Neural cell (in vitro differentiated cells): ENCODE results near the gene ERBB2. TPM values are rescaled to one million over a fixed set of nuclear protein-coding genes. Genes with fewer than 3 reads are reported as not detected.
"Not testable (repeated sequence)": the region's sequence is repeated elsewhere in the genome, so short reads cannot be mapped to it uniquely, and the experiment has no call there.

Experiments used
- H2AFZ ChIP-seq: fragments of 200-600, 300-800 bp; sonication (generic), shearing (Covaris generic); 2 replicates; pipeline ENCODE4 v1.6.0; 2014; ENCODE audit warnings: low read depth, mild to moderate bottlenecking, antibody characterized with exemption, low read length, moderate library complexity
- H3F3A ChIP-seq: fragments of 200-600 bp; shearing (Covaris generic); 2 replicates; pipeline ENCODE4 v1.6.1; 2016; ENCODE audit warnings: mild to moderate bottlenecking, moderate library complexity, mixed read lengths, antibody characterized with exemption, low read length; ENCODE audit not compliant: insufficient read depth, poor library complexity, severe bottlenecking
- H3K27ac ChIP-seq: fragments of 200-600, 300-800 bp; sonication (generic), shearing (Covaris generic); 2 replicates; pipeline ENCODE4 v1.5.1; 2014; ENCODE audit warnings: mild to moderate bottlenecking, low read length, moderate library complexity
- H3K27me3 ChIP-seq: fragments of 300-800, 200-600 bp; sonication (generic), shearing (Covaris generic); 2 replicates; pipeline ENCODE4 v1.6.0; 2014; ENCODE audit warnings: mild to moderate bottlenecking, low read depth, low read length, moderate library complexity; ENCODE audit not compliant: insufficient read depth
- H3K36me3 ChIP-seq: fragments of 300-800, 200-600 bp; sonication (generic), shearing (Covaris generic); 2 replicates; pipeline ENCODE4 v1.5.1; 2014; ENCODE audit warnings: mild to moderate bottlenecking, antibody characterized with exemption, low read length, moderate library complexity; ENCODE audit not compliant: insufficient read depth
- H3K4me2 ChIP-seq: fragments of 300-800, 200-600 bp; sonication (generic), shearing (Covaris generic); 2 replicates; pipeline ENCODE4 v1.6.0; 2014; ENCODE audit warnings: mild to moderate bottlenecking, low read length
- H3K4me3 ChIP-seq: fragments of 300-800, 200-600 bp; sonication (generic), shearing (Covaris generic); 2 replicates; pipeline ENCODE4 v1.5.1; 2014; ENCODE audit warnings: mild to moderate bottlenecking, low read length, moderate library complexity
- H3K79me2 ChIP-seq: fragments of 200-600 bp; shearing (Covaris generic); replicated peaks from 2 replicates; pipeline ENCODE4 v1.6.0; 2014; ENCODE audit warnings: mild to moderate bottlenecking, low read length, moderate library complexity; ENCODE audit not compliant: insufficient read depth
- H3K9ac ChIP-seq: fragments of 300-800, 200-600 bp; sonication (generic), shearing (Covaris generic); 2 replicates; pipeline ENCODE4 v1.6.1; 2016; ENCODE audit warnings: mild to moderate bottlenecking, low read length, mixed read lengths
- H3K9me2 ChIP-seq: fragments of 200-600 bp; shearing (Covaris generic); 2 replicates; pipeline ENCODE4 v1.6.1; 2016; ENCODE audit warnings: mild to moderate bottlenecking, low read length, mixed read lengths; ENCODE audit not compliant: insufficient read depth
- H3K9me3 ChIP-seq: fragments of 200-600, 300-800 bp; sonication (generic), shearing (Covaris generic); 2 replicates; pipeline ENCODE4 v1.6.1; 2016; ENCODE audit warnings: mild to moderate bottlenecking, mixed run types, low read length, moderate library complexity, mixed read lengths
- H4K20me1 ChIP-seq: fragments of 200-600 bp; shearing (Covaris generic); 2 replicates; pipeline ENCODE4 v1.6.1; 2016; ENCODE audit warnings: mild to moderate bottlenecking, mixed run types; ENCODE audit not compliant: insufficient read depth
- EP300 ChIP-seq: fragments of 450-650 bp; conservative IDR thresholded peaks from 2 replicates; pipeline ENCODE4 v1.6.1; 2014; ENCODE audit warnings: antibody characterized with exemption, mild to moderate bottlenecking, moderate library complexity; ENCODE audit not compliant: poor library complexity, severe bottlenecking
- EZH2 ChIP-seq: fragments of 200-600, 300-800 bp; shearing (Covaris generic), sonication (generic); IDR thresholded peaks from 2 replicates; pipeline ENCODE4 v1.6.1; 2014; ENCODE audit warnings: antibody characterized with exemption, low read length, borderline replicate concordance, mild to moderate bottlenecking; ENCODE audit not compliant: insufficient read depth, poor library complexity, severe bottlenecking
- MXI1 ChIP-seq: fragments of 450-650 bp; conservative IDR thresholded peaks from 2 replicates; pipeline ENCODE4 v1.6.1; 2014; ENCODE audit warnings: antibody characterized with exemption, mild to moderate bottlenecking; ENCODE audit not compliant: poor library complexity, severe bottlenecking
- POLR2AphosphoS5 ChIP-seq: IDR thresholded peaks from 2 replicates; pipeline ENCODE4 v1.6.1; 2012
- RAD21 ChIP-seq: fragments of 450-650 bp; conservative IDR thresholded peaks from 2 replicates; pipeline ENCODE4 v1.6.1; 2014; ENCODE audit warnings: antibody characterized with exemption, mild to moderate bottlenecking, moderate library complexity
- SMC3 ChIP-seq: fragments of 450-650 bp; conservative IDR thresholded peaks from 2 replicates; pipeline ENCODE4 v1.6.1; 2014; ENCODE audit warnings: antibody characterized with exemption, mild to moderate bottlenecking, moderate library complexity; ENCODE audit not compliant: poor library complexity
- TAF1 ChIP-seq: IDR thresholded peaks from 2 replicates; pipeline ENCODE4 v1.6.1; 2012; ENCODE audit warnings: low read depth
- polyA plus RNA-seq: library from polyadenylated mRNA; depleted of rRNA; stranded (reverse); fragments of >200 nt; gene quantifications from 2 replicates; pipeline ENCODE4 v1.2.3, GENCODE V29; 2014
- TF ChIP-seq, protein P1 (sequence below): fragments of 450-650 bp; IDR thresholded peaks from 2 replicates; pipeline ENCODE4 v1.5.1; 2014; ENCODE audit warnings: antibody characterized with exemption, mild to moderate bottlenecking, moderate library complexity; ENCODE audit not compliant: poor library complexity, severe bottlenecking
- TF ChIP-seq, protein P2 (sequence below): IDR thresholded peaks from 2 replicates; pipeline ENCODE4 v1.6.1; 2012; ENCODE audit warnings: borderline replicate concordance

Gene ERBB2
- polyA plus RNA-seq, 1 donor from 2014 or later = 16.0 TPM

DNA sequence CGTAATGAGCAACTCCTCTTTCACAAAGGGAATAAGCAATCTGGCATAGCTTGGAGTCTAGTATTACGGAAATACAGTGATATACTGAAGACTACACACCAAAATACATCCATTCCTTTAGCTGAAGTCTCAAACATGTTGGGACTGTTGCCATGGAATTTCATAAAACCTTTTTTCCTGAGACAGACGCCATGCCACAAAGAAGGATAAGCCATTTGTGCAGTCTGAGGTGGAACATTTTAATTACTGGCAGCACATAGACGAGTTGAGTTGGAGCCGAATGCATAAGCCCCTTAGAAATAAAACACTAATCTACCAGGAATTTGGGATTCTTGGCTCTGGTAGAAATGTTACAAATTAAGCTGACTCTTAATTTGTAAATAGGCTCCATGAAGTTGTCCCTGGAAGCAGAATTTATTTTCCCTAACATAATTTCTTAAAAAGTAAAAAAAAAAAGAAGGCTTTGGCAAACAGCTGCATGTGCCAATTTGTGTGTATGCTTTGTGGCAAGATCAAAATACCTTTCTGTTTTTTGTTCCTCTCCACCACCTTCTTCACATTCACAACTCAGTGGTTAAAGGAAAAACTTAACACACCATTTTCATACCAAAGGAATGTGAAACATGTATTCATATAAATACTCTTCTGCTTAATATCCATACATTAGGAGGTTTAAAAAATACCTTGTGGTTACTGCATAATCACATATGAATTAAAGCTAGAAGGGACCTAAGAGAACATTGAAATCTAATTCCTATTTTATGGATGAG is 63.4 kb downstream of the ERBB2 start:
- H4K20me1 ChIP-seq = no peaks in the 10 kb centered on the region
- no peak overlapping the region for H3K4me3 ChIP-seq
- TF ChIP-seq, protein P1, sequence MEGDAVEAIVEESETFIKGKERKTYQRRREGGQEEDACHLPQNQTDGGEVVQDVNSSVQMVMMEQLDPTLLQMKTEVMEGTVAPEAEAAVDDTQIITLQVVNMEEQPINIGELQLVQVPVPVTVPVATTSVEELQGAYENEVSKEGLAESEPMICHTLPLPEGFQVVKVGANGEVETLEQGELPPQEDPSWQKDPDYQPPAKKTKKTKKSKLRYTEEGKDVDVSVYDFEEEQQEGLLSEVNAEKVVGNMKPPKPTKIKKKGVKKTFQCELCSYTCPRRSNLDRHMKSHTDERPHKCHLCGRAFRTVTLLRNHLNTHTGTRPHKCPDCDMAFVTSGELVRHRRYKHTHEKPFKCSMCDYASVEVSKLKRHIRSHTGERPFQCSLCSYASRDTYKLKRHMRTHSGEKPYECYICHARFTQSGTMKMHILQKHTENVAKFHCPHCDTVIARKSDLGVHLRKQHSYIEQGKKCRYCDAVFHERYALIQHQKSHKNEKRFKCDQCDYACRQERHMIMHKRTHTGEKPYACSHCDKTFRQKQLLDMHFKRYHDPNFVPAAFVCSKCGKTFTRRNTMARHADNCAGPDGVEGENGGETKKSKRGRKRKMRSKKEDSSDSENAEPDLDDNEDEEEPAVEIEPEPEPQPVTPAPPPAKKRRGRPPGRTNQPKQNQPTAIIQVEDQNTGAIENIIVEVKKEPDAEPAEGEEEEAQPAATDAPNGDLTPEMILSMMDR = no peak
- TF ChIP-seq, protein P2, sequence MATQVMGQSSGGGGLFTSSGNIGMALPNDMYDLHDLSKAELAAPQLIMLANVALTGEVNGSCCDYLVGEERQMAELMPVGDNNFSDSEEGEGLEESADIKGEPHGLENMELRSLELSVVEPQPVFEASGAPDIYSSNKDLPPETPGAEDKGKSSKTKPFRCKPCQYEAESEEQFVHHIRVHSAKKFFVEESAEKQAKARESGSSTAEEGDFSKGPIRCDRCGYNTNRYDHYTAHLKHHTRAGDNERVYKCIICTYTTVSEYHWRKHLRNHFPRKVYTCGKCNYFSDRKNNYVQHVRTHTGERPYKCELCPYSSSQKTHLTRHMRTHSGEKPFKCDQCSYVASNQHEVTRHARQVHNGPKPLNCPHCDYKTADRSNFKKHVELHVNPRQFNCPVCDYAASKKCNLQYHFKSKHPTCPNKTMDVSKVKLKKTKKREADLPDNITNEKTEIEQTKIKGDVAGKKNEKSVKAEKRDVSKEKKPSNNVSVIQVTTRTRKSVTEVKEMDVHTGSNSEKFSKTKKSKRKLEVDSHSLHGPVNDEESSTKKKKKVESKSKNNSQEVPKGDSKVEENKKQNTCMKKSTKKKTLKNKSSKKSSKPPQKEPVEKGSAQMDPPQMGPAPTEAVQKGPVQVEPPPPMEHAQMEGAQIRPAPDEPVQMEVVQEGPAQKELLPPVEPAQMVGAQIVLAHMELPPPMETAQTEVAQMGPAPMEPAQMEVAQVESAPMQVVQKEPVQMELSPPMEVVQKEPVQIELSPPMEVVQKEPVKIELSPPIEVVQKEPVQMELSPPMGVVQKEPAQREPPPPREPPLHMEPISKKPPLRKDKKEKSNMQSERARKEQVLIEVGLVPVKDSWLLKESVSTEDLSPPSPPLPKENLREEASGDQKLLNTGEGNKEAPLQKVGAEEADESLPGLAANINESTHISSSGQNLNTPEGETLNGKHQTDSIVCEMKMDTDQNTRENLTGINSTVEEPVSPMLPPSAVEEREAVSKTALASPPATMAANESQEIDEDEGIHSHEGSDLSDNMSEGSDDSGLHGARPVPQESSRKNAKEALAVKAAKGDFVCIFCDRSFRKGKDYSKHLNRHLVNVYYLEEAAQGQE = no peak
- TF ChIP-seq RAD21 = no peak
- no peak for TF ChIP-seq POLR2AphosphoS5
- no peak for TF ChIP-seq TAF1
- no peak for TF ChIP-seq EZH2
- TF ChIP-seq MXI1 = no peak
- TF ChIP-seq EP300 = no peak
- TF ChIP-seq SMC3 = no peak
- H3K4me2 ChIP-seq = no peak overlapping the region
- no peaks in the 10 kb centered on the region for H3F3A ChIP-seq
- H3K79me2 ChIP-seq = no peaks in the 10 kb centered on the region
- H3K9ac ChIP-seq = no peak overlapping the region
- no peak overlapping the region for H3K27ac ChIP-seq
- no peaks in the 10 kb centered on the region for H3K9me3 ChIP-seq
- H3K27me3 ChIP-seq = no peaks in the 10 kb centered on the region
- no peaks in the 10 kb centered on the region for H3K9me2 ChIP-seq
- no peak overlapping the region for H2AFZ ChIP-seq
- no peaks in the 10 kb centered on the region for H3K36me3 ChIP-seq

DNA sequence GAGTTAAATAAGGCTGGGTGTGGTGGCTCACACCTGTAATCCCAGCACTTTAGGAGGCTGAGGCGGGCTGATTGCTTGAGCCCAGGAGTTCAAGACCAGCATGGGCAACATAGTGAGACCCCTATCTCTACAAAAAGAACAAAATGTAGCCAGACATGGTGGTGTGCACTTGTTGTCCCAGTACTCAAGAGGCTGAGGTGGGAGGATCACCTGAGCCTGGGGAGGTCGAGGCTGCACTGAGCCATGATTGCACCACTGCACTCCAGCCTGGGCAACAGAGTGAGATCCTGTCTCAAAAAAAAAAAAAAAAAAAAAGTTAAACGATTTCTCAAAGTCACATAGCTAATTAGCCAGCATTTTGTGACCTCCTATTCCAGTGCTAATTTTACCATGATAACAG is 64.3 kb downstream of the ERBB2 start:
- H2AFZ ChIP-seq, H3K36me3 ChIP-seq, H3K79me2 ChIP-seq, H3K9me2 ChIP-seq, H4K20me1 ChIP-seq, H3F3A ChIP-seq, H3K4me2 ChIP-seq, H3K9me3 ChIP-seq, H3K9ac ChIP-seq, H3K27ac ChIP-seq, H3K27me3 ChIP-seq, H3K4me3 ChIP-seq: not testable (repeated sequence)

DNA sequence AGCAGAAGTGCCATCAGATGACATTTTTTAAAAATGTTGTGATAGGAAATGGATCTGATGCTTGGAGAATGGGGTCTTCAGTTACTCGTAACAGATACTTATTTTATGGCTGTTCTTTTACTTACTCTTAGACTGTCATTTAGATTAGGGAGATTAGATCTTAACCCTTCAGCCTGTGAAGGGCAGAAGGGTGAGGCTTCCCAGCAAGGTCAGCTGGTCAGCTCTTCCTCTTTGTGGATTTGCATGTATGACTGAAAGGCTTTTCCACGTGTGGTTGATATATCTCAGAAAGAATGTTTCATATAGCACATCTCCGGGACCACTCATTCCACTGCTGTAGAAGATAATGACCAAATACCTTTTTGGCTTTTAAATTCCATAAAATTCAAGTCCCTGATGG is 65.3 kb downstream of the ERBB2 start:
- Histone ChIP-seq H3K27me3 (no peaks in the 10 kb centered on the region), H2AFZ (no peak overlapping the region), H3K4me2 (no peak overlapping the region), H3K4me3 (no peak overlapping the region), H3K27ac (no peak overlapping the region), H3K36me3 (no peaks in the 10 kb centered on the region), H4K20me1 (no peaks in the 10 kb centered on the region), H3K9me2 (no peaks in the 10 kb centered on the region), H3F3A (no peaks in the 10 kb centered on the region), H3K9ac (no peak overlapping the region), H3K9me3 (no peaks in the 10 kb centered on the region), H3K79me2 (no peaks in the 10 kb centered on the region)
- TF ChIP-seq SMC3 = no peak
- no peak for TF ChIP-seq TAF1
- TF ChIP-seq RAD21 = no peak
- TF ChIP-seq, protein P2 = no peak
- TF ChIP-seq POLR2AphosphoS5 = no peak
- no peak for TF ChIP-seq EZH2
- no peak for TF ChIP-seq MXI1
- TF ChIP-seq, protein P1 = no peak
- TF ChIP-seq EP300 = no peak
